Measurements from ENCODE around the gene TEX13C. TPM values are rescaled to one million over a fixed set of nuclear protein-coding genes. Genes with fewer than 3 reads are reported as not detected.

Gene TEX13C
- total RNA-seq, 4 donors from 2014 or later = not detected

GRCh38 chrX:125340490-125340889 lies 20.8 kb downstream of the TEX13C start:
- TF ChIP-seq, protein P1, sequence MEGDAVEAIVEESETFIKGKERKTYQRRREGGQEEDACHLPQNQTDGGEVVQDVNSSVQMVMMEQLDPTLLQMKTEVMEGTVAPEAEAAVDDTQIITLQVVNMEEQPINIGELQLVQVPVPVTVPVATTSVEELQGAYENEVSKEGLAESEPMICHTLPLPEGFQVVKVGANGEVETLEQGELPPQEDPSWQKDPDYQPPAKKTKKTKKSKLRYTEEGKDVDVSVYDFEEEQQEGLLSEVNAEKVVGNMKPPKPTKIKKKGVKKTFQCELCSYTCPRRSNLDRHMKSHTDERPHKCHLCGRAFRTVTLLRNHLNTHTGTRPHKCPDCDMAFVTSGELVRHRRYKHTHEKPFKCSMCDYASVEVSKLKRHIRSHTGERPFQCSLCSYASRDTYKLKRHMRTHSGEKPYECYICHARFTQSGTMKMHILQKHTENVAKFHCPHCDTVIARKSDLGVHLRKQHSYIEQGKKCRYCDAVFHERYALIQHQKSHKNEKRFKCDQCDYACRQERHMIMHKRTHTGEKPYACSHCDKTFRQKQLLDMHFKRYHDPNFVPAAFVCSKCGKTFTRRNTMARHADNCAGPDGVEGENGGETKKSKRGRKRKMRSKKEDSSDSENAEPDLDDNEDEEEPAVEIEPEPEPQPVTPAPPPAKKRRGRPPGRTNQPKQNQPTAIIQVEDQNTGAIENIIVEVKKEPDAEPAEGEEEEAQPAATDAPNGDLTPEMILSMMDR (IDR thresholded peaks at IDR 0.05) = no peak
- no peak for TF ChIP-seq POLR2A (IDR thresholded peaks at IDR 0.05)
- H3K4me3 ChIP-seq = no peak overlapping the region
- H3K4me1 ChIP-seq = no peaks in the 10 kb centered on the region
- no peaks in the 10 kb centered on the region for H3K36me3 ChIP-seq
- H3K27ac ChIP-seq = no peak overlapping the region
- no peaks in the 10 kb centered on the region for H3K9me3 ChIP-seq
- DNase-seq = no peak
- intact Hi-C loops (cut with DNase I) = no loop called here
- no peaks in the 10 kb centered on the region for H3K27me3 ChIP-seq
- WGBS, 2 donors = 27% methylated on average over 3 to 4 of the region's 4 CpGs

DNA sequence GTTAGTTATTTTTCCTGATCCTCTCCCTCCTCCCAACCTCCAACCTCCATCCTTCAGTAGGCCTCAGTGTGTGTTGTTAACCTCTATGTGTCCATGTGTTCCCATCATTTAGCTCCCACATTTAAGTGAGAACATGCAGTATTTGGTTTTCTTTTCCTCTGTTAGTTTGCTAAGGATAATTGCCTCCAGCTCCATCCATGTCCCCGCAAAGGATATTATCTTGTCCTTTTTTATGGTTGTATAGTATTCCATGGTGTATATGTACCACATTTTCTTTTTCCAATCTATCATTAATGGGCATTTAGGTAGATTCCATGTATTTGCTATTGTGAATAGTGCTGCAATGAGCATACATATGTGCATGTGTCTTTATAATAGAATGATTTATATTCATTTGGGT lies 54.5 kb downstream of the TEX13C start:
- no peaks in the 10 kb centered on the region for H3K36me3 ChIP-seq
- H3K4me3 ChIP-seq = no peak overlapping the region
- 44 to 100% methylated on average over 1 of the region's 1 CpG for WGBS, 2 donors
- TF ChIP-seq, protein P1 (IDR thresholded peaks at IDR 0.05) = no peak
- TF ChIP-seq POLR2A (IDR thresholded peaks at IDR 0.05) = no peak
- DNase-seq = no peak
- no peak overlapping the region for H3K27ac ChIP-seq
- intact Hi-C loops (cut with DNase I) = no loop called here
- no peaks in the 10 kb centered on the region for H3K9me3 ChIP-seq
- H3K27me3 ChIP-seq = no peaks in the 10 kb centered on the region
- no peaks in the 10 kb centered on the region for H3K4me1 ChIP-seq
